Neutrophil (primary cell): ENCODE results near the gene ETFA.

Source experiments
- H3K27ac ChIP-seq: fragments of 200-600 bp; sonication (generic); 2 replicates; pipeline ENCODE4 v1.5.1; 2016; ENCODE audit warnings: mild to moderate bottlenecking, moderate library complexity
- H3K27me3 ChIP-seq: fragments of 200-600 bp; sonication (generic); 2 replicates; pipeline ENCODE4 v1.6.0; 2016; ENCODE audit warnings: mild to moderate bottlenecking
- H3K36me3 ChIP-seq: fragments of 200-600 bp; sonication (generic); 2 replicates; pipeline ENCODE4 v1.5.1; 2017
- H3K4me1 ChIP-seq, 2 experiments: fragments of 200-600 bp in 1 of 2; sonication (generic) in 1 of 2; 1 replicate in 1 of 2; 2 replicates in 1 of 2; pipeline versions ENCODE4 v1.5.1 to v1.6.1; 2013 to 2016; ENCODE audit warnings: low read depth in 1 of 2, low read length in 1 of 2, mild to moderate bottlenecking in 1 of 2, moderate library complexity in 1 of 2; ENCODE audit not compliant: control insufficient read depth in 1 of 2, insufficient read depth in 1 of 2
- H3K4me3 ChIP-seq, 2 experiments: fragments of 200-600 bp in 1 of 2; sonication (generic) in 1 of 2; 1 replicate in 1 of 2; 2 replicates in 1 of 2; pipeline ENCODE4 v1.5.1; 2013 to 2016; ENCODE audit warnings: low read depth in 1 of 2, low read length in 1 of 2, mild to moderate bottlenecking in 1 of 2, moderate library complexity in 1 of 2
- H3K9me3 ChIP-seq: fragments of 200-600 bp; sonication (generic); 2 replicates; pipeline ENCODE4 v1.5.1; 2016
- TF ChIP-seq, protein P1 (sequence below): fragments of 200-600 bp; sonication (generic); IDR thresholded peaks from 2 replicates; pipeline ENCODE4 v1.5.1; 2016; ENCODE audit warnings: antibody characterized with exemption

The ETFA gene

DNA sequence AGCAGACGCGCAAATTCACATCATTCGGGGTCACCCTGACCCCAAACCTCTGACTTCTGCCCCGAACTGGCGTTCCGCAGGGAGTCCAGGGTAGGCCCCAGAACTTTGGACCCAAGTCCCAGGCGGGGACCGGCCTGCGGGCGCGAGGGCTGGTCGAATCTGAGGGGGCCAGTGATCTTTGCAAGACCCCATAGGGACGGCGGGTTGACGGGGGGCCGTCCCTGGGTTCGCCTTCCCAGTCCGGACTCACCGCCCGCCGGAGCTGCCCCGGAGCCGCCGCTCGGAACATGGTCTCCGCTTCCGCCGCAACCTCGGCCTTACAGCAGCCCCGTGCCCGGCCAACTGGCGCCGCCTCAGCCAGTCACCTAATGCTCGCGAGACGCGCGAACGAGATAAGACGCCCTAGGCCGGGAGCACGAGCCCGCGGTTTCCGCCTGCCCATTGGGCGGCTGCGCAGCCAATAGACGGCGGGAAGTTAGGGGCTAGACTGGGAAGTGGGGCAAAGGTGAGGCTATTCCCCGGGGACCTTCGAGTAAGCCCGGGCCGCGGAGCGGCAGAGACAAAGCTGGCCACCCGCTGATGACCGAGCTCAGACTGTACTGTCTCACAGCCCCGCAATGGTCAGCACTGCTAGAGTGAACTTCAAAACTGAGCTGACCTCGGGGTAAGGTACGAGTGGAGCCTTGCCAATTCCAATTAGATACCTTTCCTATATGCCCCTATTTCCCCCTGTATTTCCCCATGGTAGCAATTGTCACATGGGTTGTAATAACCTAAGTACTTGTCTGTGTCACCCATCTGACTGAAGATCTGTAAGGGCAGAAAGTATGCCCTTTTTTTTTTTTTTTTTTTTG, at the start of gene ETFA:
Gene ETFA, minus strand, starts transcription at position 370 of the 854 bp plus-strand sequence. Its CDS starts 81 bp downstream, at position 289.
- no peaks in the 10 kb centered on the region for H3K36me3 ChIP-seq
- H3K9me3 ChIP-seq, result no peaks in the 10 kb centered on the region
- peak within 1 kb of the TSS; percentile 80 to 81 for H3K4me3 ChIP-seq
- TF ChIP-seq, protein P1, sequence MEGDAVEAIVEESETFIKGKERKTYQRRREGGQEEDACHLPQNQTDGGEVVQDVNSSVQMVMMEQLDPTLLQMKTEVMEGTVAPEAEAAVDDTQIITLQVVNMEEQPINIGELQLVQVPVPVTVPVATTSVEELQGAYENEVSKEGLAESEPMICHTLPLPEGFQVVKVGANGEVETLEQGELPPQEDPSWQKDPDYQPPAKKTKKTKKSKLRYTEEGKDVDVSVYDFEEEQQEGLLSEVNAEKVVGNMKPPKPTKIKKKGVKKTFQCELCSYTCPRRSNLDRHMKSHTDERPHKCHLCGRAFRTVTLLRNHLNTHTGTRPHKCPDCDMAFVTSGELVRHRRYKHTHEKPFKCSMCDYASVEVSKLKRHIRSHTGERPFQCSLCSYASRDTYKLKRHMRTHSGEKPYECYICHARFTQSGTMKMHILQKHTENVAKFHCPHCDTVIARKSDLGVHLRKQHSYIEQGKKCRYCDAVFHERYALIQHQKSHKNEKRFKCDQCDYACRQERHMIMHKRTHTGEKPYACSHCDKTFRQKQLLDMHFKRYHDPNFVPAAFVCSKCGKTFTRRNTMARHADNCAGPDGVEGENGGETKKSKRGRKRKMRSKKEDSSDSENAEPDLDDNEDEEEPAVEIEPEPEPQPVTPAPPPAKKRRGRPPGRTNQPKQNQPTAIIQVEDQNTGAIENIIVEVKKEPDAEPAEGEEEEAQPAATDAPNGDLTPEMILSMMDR, result no peak
- peaks cover 9 to 10% of the 10 kb centered on the region in 2 experiments for H3K4me1 ChIP-seq
- H3K27me3 ChIP-seq, result peaks cover 11% of the 10 kb centered on the region
- H3K27ac ChIP-seq, result peak within 1 kb of the TSS; percentile 68

- Histone ChIP-seq H3K36me3 (no peaks in the 10 kb centered on the region), H3K9me3 (no peaks in the 10 kb centered on the region)
- TF ChIP-seq, protein P1, result no peak
Observed at GRCh38 chr15:76360416-76360815, 49.1 kb upstream of the ETFA start.

DNA sequence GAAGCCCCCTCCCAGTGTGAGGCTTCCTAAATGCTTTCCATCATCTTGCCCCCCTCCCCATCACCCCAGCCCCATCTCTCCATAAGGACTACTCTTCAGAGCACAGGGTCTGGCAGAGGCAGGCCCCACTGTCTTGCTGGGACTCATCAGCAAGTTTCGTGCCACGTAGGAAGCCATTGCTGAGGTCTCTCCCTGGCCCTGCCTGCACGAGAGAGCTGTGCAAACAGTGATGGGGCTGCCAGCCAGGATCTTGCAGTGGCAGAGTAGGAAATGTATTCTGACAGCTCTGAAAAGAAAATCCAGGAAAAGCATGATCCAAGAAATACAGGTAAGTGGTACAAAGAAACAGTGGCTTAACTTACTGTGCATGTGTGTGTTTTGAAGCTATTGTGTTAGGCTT, 47.9 kb upstream of the ETFA start:
- Histone ChIP-seq H3K9me3 (no peaks in the 10 kb centered on the region), H3K27ac (no peak overlapping the region), H3K36me3 (no peaks in the 10 kb centered on the region), H3K27me3 (no peaks in the 10 kb centered on the region), H3K4me3 (no peak overlapping the region), H3K4me1 (no peaks in the 10 kb centered on the region)
- TF ChIP-seq, protein P1, result no peak

More at GRCh38 chr15:76360416-76360815, 49.1 kb upstream of the ETFA start:
- Histone ChIP-seq H3K4me3 (no peak overlapping the region), H3K27me3 (no peaks in the 10 kb centered on the region), H3K27ac (no peak overlapping the region), H3K4me1 (no peaks in the 10 kb centered on the region)

DNA sequence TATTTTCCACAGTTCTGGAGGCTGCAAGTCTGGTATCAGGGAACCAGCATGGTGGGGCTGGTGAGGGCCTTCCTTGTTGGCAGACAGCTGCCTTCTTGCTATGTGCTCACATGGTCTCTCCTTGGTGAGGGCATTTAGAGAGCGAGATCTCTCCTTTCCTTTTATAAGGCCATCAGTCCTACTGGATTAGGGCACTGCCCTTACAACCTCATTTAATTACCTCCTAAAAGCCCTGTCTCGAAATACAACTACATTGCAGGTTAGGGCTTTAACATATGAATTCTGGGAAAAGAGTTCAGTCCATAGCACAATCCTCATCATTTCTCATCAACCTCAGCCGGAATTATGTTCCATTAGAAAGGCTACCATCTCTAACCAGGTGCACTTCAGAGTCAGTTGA, 47.2 kb upstream of the ETFA start:
- TF ChIP-seq, protein P1, result no peak
- Histone ChIP-seq H3K27me3 (no peaks in the 10 kb centered on the region), H3K36me3 (no peaks in the 10 kb centered on the region), H3K4me1 (no peaks in the 10 kb centered on the region), H3K27ac (no peak overlapping the region), H3K4me3 (no peak overlapping the region), H3K9me3 (no peaks in the 10 kb centered on the region)

GRCh38 chr15:76354823-76355440, 43.7 kb upstream of the ETFA start:
- H3K36me3 ChIP-seq, result no peaks in the 10 kb centered on the region
- no peak overlapping the region for H3K4me3 ChIP-seq
- H3K9me3 ChIP-seq, result no peaks in the 10 kb centered on the region
- H3K4me1 ChIP-seq, result no peaks in the 10 kb centered on the region
- H3K27ac ChIP-seq, result no peak overlapping the region
- TF ChIP-seq, protein P1, result no peak
- H3K27me3 ChIP-seq, result peaks cover 4% of the 10 kb centered on the region
